ENCODE results near the gene CDC27.

GRCh38 chr17:47205419-47205963 lies 16.4 kb upstream of the CDC27 start:
- TF ChIP-seq CTCF (IDR thresholded peaks at IDR 0.05; ENCODE audit: poor library complexity, severe bottlenecking) (no peak), TAF1 (IDR thresholded peaks at IDR 0.05; ENCODE audit: low read depth) (no peak), EZH2 (IDR thresholded peaks at IDR 0.05; ENCODE audit: borderline replicate concordance, insufficient read depth, low read length, poor library complexity, severe bottlenecking) (no peak), EP300 (conservative IDR thresholded peaks at IDR 0.05; ENCODE audit: poor library complexity, severe bottlenecking) (no peak), REST (IDR thresholded peaks at IDR 0.05; ENCODE audit: borderline replicate concordance) (no peak), POLR2AphosphoS5 (IDR thresholded peaks at IDR 0.05) (no peak), SMC3 (conservative IDR thresholded peaks at IDR 0.05; ENCODE audit: poor library complexity) (no peak), RAD21 (conservative IDR thresholded peaks at IDR 0.05) (no peak)

Data from neural cell (in vitro differentiated cells).